Germinal center (tissue), 1 donor: ENCODE data around the gene NATD1.
A peak's percentile ranks its signal among the peaks of the same experiment; 100 is the strongest.

Experiments
- DNase-seq: peaks from one replicate; pipeline ENCODE4 v3.0.0; 2012; ENCODE audit warnings: mixed read lengths, low spot score

Gene NATD1, protein sequence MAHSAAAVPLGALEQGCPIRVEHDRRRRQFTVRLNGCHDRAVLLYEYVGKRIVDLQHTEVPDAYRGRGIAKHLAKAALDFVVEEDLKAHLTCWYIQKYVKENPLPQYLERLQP

DNA sequence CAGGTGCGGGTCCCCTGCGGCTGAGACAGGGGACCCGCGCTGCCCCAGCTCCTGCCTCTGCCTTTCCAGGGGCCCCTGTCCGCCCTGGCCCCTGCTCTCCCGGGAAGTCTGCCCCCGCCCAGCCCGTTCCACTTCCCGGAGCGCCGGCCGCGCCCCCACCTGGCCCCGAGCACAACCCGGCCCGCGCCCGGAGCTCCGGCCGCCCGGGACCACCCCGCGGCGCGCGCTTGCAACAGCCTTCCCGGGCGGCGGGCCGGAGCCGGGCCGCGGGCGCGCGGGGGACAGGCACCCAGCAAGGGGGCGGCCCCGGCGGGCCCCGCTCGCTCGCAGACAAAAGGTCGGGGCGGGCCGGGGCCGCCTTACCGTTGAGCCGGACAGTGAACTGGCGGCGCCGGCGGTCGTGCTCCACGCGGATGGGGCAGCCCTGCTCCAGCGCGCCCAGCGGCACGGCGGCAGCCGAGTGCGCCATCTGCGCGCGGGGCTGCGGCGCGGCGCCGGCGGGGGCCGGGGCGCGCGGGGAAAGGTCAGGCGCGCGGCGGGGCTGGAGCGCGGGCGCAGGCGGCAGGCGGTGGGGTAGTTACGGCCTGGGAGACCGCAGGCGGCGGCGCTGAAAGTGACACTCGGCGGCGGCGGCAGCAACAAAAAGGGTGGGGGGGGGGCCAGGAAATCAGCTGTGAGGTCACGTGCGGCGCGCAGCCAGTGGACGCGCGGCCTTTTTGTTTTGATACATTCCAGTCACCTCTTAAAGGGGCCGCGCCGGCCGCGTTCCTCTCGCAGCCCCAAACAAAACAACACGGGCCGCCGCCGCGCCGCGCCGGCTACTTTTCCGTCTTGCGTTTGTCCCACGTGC is at the start of gene NATD1:
TSS of gene NATD1 (minus strand) at position 615 of the 850 bp plus-strand sequence. CDS start at position 469, 146 bp downstream.
- DNase-seq = peak; percentile 90

DNA sequence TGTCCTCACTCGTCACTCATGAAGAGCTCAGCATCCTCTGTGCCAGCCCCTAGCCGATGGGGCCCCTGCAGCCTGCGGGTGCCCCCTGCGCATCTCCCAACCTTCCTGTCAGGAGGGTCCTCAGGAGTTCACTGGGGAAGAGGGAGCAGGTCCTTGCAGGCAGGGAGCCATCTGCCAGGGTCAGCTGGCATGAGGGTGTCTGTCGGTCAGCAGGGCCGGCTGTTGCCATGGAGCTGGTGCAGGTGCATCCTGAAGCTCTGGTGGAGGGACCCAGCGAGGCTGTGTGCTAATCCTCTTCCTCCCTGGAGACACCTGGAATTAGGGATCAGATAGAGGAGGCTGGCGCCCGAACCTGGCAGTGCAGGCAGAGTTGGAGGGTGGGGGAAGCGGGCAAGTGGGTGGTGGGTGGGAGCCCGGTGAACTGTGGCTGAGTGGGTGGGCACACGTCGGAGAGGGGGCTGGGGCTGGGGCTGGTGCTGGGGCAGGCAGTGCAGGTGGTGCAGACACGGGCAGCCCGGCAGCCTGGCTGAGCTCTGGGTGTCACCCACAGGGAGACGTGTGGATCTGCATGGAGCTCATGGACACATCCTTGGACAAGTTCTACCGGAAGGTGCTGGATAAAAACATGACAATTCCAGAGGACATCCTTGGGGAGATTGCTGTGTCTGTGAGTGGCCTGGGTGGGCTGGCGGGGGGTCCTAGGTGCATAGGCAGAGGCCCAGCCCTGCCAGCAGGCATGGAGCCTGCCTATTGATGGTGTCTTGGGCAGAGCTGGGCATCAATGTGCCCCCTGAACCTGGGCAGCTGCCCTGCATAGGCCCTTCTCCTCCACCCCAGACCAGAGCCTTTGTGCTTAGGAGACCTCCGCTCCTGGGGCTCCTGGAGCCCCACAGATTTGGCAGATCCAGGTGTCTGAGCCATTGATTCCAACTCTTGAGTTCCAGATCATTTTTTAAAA is 48.7 kb upstream of the NATD1 start:
- no peak for DNase-seq

DNA sequence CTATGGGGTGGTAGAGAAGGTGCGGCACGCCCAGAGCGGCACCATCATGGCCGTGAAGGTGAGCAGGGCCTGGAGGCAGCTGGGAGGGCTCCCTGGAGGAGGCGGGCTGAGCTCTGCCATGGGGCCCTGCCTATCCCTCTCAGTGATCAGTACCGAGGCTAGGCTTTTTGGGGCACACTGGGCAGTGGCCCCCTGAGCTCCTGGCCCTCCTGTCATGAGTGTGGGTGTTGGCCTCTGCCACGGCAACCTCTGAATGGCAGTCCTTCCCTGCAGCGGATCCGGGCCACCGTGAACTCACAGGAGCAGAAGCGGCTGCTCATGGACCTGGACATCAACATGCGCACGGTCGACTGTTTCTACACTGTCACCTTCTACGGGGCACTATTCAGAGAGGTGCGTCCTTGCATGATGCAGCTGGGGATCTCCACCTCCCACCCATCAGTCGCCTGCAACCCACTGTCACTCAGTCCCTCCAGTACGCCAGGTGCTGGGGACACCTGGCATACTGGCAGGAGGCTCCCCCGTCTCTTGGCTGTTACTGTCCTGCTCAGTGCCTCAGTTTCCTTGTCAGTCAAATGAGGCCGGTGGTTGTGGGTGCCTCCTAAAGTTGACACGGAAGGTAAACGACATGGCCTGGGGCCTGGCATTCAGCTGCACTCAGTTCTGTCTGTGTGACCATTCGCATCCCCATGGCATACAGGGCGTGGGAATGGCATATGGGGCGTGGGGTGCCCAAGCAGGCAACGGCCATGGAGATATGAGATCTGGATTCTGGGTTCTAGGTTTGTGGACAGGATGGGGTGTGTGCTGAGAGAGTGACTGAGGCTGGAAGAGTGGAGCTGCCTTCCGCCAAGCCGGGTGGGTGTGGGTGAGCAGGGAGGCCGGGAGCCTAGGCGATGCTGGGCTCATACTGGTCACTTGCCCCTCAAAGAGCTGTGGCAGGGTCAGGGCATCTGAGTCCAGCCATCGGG is 47.7 kb upstream of the NATD1 start:
- DNase-seq = no peak

DNA sequence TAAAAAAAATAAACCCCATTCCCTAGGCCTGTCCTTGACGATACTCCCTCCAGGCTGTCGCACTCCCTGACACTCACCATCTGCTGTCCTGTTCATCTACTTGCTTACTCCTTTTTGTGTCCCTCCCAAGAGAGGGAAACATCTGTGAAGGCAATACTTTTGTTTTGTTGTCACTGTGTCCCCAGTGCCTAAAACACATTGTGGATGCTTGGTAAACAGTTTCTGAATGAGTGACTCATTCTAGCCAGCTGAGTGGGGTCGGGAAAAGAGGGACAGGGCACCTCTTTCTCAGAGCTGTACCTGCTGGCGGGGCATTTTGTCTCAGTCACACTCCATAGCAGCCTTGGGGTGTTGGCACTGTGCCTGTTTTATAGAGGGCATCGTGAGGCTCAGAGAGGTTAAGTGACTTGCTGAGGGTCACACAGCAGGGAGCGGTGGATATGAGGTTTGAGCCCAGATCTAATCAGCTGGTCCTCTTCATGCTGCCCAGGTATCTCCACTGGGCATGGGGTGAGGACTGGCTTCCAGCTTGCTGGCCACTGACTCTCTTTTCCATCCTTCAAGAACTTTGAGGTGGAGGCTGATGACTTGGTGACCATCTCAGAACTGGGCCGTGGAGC is 46.9 kb upstream of the NATD1 start:
- no peak for DNase-seq

DNA sequence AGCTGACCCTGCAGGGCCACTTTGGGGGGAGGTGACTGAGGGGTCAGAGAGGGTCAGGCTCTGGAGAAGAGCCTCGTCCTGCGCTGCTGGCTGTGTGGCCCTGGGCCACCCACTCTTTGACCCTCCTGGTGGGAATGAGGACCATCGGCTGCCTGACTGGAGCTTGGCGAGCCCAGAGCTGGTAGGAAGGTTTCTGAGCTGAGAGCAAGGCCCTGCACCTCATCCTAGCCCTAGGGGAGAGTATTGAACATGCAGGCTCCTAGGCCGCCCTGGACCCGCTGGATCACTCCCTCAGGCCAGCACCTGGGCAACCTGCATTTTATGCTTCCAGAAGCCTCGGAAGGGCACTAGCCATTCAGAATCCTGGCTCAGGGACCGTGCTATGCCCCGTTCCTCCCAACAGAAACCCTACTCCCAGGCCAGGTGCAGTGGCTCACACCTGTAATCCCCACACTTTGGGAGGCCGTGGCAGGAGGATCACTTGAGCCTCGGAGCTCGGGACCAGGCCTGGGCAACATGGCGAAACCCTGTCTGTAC is 45.8 kb upstream of the NATD1 start:
- DNase-seq = no peak

DNA sequence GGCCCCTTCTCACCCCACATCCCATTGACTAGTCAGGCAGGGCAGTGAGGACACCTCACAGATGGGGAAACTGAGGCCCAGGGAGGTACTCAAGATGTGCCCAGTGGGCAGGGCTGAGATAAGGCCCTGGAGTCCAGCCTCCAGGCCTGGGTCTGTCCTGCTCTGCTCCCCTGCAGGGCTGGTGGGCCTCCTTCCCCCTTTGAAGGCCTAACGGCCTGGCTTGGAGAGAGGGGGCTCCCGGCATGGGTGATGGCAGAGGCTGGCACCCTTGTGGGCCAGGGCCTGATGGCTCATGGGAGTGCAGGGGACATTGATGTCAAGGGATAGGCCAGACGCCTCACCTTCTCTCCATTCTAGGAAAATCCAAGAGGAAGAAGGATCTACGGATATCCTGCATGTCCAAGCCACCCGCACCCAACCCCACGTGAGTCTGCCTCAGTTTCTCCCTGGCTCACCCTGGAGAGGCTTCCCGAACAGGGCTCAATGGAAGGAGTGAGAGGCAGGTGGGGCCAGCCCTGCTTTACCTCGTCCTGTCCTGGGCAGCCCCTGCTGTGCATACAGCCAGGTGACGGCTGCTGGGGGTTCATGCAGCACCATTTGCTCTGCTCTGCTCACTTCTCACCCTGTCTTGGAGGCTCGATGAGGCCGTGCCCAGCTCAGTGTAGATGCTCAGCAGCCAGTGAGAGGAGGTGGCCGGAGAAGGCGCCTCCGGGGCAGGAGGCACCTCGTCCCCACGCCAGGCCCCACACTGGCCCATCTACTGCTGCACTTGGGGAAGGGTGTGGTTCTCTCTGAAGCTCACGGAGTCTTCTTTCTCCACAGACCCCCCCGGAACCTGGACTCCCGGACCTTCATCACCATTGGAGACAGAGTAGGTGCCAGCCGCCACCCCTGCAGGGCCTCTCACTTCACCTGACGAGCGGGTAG is 45.1 kb upstream of the NATD1 start:
- no peak for DNase-seq

DNA sequence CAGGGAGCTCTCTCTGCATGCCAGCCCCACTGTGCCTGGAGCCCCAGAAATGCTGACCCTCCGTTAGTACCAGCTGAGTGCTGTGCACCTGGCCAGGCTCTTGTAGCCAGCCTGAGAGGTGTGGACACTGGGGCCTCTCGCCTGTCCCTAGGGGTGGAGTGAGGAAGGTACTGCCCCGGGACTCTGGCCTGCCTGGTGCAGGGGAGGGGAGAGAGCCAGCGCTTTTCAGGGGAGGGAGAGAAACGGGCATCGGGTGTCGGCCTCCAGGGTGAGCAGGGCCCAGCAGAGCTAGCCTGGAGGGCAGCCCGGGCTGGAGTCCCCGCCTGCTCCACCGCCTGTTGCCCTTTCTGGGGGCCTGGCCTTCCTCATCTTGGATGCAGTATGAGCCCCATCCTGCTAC is 44.4 kb upstream of the NATD1 start:
- no peak for DNase-seq

DNA sequence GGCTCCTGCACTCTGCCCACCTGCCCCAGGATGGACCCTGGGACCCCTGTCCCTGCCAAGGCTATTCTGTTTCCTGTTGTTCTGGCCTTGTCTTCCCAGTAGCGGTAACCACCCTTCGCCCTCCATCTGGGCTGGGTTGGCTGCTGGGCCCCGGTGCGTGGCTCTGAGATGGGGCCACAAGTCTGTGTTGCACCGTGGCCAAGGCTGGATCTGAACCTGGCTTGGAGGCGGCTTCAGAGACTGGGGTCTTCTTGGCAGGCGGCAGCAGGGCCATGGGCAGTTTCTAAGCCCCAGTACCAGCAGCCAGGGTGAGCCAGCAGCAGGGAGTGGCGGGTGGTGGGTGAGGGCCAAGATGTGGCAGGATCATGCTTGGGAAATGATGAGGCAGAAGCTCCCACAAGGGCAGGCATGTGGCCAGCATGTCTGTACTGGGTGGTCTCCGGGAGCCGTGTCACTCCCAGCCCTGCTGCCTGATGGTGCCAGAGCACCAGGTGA is 43.9 kb upstream of the NATD1 start:
- no peak for DNase-seq

DNA sequence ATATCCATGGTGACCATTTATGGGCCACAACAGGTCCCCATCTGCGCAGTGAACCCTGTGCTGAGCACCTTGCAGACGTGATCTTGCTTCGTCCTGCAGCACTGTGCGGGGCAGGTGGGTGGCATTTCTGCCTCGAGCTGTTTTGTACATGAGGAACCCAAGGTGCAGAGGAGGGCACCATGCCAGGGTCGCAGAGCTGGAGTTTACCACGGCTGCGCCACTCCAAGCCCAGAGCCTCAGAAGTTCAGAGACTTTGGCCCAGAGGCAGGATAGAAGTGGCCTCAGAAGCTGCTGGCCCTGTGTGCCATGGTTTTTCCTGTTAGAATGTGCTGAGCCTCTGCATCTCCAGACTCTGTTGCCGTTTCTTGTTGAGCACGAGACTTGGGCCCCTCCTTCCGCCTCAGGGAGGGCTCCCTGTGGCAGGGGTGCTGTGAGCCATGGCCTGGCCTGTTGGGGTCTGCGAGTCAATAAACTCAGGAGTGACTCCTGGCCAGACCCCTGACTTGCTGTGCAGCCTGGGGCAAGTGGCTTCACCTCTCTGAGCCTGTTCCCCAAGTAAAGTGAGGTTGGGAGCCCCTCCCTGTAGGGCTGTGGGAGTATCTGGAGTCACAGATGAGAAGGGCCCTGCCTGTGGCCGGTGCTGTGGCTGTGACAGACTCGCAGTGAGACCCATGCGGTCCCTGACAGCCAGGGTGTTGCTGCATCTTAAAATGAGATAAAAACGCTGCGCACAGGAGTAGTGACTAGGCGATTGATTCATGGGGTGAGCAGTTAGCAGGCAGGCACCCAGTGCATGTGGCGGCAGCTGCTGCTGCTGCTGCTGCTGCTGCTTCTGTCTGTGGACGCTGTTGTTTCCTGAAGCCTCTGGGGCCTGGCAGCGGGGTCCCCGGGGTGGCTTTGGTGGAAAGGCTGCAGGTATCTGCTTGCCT is 43.2 kb upstream of the NATD1 start:
- DNase-seq = no peak

DNA sequence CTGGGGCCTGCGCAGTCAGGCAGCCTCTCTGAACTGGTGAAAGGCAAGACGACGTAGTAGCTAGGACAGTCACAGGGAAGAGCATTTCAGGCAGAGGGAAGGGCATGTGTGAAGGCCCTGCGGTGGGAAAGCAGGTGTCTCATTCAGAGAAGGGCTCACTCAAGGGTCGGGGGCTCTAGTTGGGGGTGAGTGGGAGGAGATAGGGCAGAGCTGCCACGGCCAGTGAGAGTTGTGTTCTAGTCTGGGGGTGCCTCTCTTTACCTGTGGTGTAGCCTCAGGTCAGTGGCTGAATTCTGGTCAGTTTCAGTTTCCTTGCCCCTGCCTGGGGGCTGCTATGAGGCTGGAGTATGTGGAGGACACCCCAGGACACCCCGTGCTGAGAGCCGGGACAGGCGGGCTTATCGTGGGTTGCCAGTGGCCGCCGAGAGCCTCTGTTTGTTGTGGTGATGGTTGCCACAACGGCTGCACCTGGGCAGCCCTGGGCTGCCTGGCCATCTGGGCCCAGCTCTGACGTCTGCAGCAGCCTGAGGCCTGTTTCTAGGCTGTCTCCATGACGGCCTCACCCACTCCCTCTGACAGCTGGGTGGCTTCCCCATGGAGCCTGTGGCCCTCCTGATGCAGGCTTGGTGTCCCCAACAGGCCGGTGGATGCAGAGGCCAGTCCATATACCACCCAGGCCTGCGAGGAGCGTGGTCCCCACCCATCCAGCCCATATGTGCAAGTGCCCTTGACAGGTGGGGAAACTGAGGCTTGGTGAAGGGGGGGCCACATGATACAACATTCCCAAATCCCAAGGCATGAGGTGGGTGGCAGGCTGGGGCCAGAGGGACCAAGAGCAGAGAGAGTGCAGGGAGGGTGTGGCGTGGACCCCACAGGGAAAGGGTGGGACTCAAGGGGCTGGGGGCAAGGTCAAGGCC is 42.1 kb upstream of the NATD1 start:
- DNase-seq = no peak

DNA sequence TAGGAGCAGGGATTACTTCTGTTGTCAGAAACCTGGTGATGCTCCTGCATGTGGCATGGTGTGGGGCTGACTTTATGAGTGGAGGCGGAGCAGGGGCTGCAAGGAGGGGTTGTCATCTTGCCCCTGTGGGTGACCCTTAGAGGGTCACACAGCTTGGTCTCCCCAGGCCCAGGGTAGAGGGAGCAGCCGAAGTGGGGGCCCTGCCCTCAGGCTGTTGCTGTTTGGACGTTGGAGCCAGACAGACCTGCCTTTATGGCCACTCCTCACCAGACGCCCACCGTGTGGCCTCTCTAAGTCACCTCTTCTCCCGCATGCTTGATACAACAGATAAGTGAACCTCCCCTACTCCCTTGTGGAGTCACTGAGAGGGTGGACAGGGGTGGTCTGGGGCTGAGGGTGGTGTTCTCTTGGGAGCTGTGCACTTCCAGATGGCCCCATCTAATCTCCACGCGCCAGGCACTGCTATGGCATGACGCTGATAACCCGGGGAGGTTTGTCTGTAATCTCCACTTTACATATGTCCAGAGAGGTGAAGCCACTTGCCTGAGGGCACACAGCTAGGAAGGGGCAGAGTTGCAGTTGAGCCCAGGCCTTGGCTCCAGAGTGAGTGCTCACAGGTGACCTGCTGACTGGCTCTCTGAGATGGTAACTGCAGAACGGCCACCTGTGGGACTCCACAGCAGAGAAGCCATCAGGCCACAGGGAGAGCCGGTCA is 41.3 kb upstream of the NATD1 start:
- DNase-seq = no peak

DNA sequence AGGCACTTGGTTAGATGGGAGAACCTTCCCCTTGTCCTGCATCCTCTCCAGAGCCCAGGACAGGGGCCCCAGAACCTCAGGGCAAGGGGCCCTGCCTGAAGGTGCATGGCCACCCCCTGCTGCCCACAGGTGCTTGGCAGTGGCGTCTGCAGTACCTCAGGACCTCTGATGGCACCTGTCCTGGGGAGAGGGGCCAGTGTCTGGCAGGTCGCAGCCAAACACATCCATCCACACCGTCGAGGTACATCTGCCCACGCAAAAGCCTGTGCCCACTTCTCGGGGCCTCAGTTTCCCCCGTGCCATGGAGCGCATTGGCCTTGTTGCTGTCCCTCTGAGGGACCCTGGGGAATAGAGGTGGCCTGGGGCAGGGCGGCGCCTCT is 40.6 kb upstream of the NATD1 start:
- DNase-seq = no peak

DNA sequence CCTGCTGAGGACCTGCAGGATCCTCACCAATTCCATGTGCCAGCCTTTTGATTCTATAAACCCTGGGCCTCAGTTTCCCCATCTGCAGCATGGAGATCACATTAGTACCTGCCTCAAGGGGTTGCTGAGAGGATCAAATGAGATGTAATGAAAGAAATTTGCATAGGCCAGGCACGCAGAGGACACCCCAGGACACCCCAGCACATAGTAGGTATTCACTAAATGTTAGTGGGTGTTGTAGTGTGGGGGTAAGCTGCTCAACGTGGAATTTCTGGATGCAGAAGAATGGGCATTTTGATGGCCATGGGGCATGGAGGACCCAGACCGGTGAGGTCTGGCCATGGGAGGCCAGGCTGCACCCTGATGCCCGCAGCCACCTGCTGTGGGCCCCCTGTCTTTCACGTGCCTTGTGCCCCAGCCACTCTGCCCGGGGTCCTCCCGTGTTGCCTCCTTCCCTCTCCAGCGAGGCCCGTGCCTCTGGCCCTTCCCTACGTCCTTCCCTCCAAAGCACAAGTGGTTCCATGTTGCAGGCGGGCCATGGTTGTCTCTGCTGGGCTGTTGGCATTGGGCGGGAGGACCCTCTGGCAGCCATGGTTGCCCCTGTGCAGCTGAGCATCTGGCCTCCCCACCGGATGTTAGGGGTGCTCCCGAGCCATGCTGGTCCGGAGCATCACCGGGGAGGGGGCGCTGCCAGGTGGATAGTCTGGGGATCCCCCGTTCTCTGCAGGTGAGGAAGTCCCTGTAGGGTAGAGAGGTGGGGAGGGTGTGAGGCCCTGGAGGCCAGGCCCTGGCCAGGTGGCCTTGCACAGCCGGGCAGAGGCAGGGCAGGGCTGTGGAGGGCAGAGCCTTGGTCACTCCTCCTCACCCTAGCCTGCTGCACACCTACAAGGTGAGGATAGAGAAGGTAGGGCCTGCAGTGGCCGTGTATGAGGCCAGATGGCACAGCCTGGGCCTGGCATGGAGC is 39.9 kb upstream of the NATD1 start:
- DNase-seq = no peak

DNA sequence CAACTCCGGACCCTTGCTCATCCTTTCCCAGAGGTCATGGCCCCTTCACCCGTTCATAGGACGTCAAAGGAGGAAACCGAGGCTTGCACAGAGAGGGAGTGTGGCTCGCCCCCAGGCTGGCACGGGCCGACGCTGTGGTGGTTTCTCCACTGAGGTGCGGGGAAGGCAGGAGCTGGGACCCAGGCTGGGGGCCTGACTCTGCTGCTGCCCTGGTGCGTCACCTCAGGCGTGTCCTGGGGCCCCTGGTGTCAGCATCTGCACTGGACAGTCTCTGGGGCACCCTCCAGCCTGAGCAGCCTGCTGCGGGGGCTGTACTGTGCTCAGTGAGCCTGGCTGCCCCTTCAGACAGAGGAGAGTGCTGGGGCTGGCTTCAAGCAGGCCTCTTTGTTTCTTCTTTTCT is 38.7 kb upstream of the NATD1 start:
- no peak for DNase-seq

DNA sequence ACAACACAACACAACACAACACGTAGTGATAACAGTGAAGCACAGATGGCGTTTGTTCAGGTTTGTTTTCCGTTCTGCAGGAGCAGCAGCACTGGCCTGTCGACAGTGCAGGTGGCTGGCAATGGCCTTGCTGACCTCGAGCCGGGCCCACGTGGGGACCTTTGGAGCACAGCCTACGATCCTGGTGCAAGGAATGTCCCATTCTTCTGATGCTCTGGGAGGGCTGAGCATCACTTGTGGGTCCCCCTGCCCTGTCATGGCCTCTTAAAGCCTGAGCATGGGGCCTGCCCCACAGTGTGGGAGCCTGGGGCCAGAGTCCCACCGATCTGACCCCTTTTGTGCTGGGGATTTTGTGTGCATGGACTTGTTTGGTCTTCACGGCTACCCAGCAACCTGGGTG is 38.1 kb upstream of the NATD1 start:
- DNase-seq = no peak
